ENCODE measurements around the gene DLGAP3. TPM values are rescaled to one million over a fixed set of nuclear protein-coding genes. Genes with fewer than 3 reads are reported as not detected.
"Not testable (repeated sequence)": the region's sequence is repeated elsewhere in the genome, so short reads cannot be mapped to it uniquely, and the experiment has no call there.

Gene DLGAP3
- total RNA-seq, 2 donors from 2014 or later: 0.14 to 7.1 TPM

GRCh38 chr1:34975338-34975737 lies 45.9 kb upstream of the DLGAP3 start:
- Histone ChIP-seq H3K27ac (no peak overlapping the region), H3K4me3 (no peak overlapping the region), H3K36me3 (no peaks in the 10 kb centered on the region), H3K27me3 (replicated peaks; ENCODE audit: insufficient read depth) (no peaks in the 10 kb centered on the region), H3K9me3 (no peaks in the 10 kb centered on the region), H3K4me1 (replicated peaks) (no peaks in the 10 kb centered on the region)
- no peak for DNase-seq (ENCODE audit: low spot score)
- TF ChIP-seq POLR2A (IDR thresholded peaks at IDR 0.05): no peak
- no peak for TF ChIP-seq CTCF (IDR thresholded peaks at IDR 0.05)
- TF ChIP-seq POLR2AphosphoS5 (IDR thresholded peaks at IDR 0.05): no peak
- WGBS: 90% methylated on average over 3 of the region's 3 CpGs
- intact Hi-C loops (cut with DNase I): no loop called here

DNA sequence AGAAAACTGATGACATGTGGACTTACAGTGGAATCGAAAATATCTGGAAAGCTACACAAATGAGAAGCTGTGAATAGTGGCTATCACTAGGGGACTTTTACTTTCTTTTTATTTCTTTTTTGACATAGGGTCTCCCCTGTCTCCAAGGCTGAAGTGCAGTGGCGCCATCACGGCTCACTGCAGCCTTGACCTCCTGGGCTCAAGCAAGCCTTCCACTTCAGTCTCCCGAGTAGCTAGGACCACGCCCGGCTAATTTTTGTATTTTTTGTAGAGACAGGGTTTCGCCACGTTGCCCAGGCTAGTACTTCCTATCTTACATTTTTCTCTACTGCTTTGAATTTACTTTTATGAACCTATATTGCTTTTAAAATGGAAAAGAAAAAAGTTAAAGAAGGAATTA lies 45.2 kb upstream of the DLGAP3 start:
- Histone ChIP-seq H3K27me3 (replicated peaks; ENCODE audit: insufficient read depth) (no peaks in the 10 kb centered on the region), H3K4me3 (no peak overlapping the region), H3K4me1 (replicated peaks) (no peaks in the 10 kb centered on the region), H3K27ac (no peak overlapping the region), H3K9me3 (no peaks in the 10 kb centered on the region), H3K36me3 (no peaks in the 10 kb centered on the region)
- 80% methylated on average over 8 of the region's 8 CpGs for WGBS
- DNase-seq (ENCODE audit: low spot score): no peak
- no peak for TF ChIP-seq CTCF (IDR thresholded peaks at IDR 0.05)
- no peak for TF ChIP-seq POLR2AphosphoS5 (IDR thresholded peaks at IDR 0.05)
- TF ChIP-seq POLR2A (IDR thresholded peaks at IDR 0.05): no peak
- intact Hi-C loops (cut with DNase I): no loop called here

- no peak for DNase-seq (ENCODE audit: low spot score)
- Histone ChIP-seq H3K27me3 (replicated peaks; ENCODE audit: insufficient read depth) (no peaks in the 10 kb centered on the region), H3K36me3 (no peaks in the 10 kb centered on the region), H3K27ac (no peak overlapping the region), H3K4me1 (replicated peaks) (no peaks in the 10 kb centered on the region), H3K9me3 (no peaks in the 10 kb centered on the region), H3K4me3 (no peak overlapping the region)
- no peak for TF ChIP-seq POLR2AphosphoS5 (IDR thresholded peaks at IDR 0.05)
- TF ChIP-seq POLR2A (IDR thresholded peaks at IDR 0.05): no peak
- no peak for TF ChIP-seq CTCF (IDR thresholded peaks at IDR 0.05)
- intact Hi-C loops (cut with DNase I): no loop called here
- WGBS: 90% methylated on average over 3 of the region's 3 CpGs
Measured at GRCh38 chr1:34973326-34973725, 43.9 kb upstream of the DLGAP3 start.

DNA sequence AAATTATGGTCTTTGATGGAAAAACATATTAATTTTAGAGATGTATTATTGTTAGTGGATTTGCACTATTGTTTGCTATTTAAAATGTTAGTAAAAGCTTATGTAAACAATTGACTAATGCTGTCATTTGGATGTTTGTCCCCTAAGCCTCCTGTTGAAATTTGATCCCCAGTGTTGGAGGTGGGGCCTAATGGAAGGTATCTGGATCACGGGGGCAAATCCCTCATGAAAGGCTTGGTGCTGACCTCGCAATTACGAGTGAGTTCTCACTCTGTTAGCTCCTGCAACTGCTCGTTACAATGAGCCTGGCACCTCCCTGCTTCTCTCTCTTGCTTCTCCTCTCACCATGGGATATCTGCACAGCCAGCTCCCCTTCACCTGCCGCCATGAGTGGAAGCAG lies 41.4 kb upstream of the DLGAP3 start:
- Histone ChIP-seq H3K36me3 (no peaks in the 10 kb centered on the region), H3K4me3 (no peak overlapping the region), H3K27me3 (replicated peaks; ENCODE audit: insufficient read depth) (no peaks in the 10 kb centered on the region), H3K9me3 (no peaks in the 10 kb centered on the region), H3K4me1 (replicated peaks) (no peaks in the 10 kb centered on the region), H3K27ac (no peak overlapping the region)
- intact Hi-C loops (cut with DNase I): no loop called here
- no peak for TF ChIP-seq POLR2A (IDR thresholded peaks at IDR 0.05)
- TF ChIP-seq CTCF (IDR thresholded peaks at IDR 0.05): no peak
- no peak for TF ChIP-seq POLR2AphosphoS5 (IDR thresholded peaks at IDR 0.05)
- no peak for DNase-seq (ENCODE audit: low spot score)
- 23% methylated on average over 5 of the region's 5 CpGs for WGBS

- Histone ChIP-seq H3K27me3 (replicated peaks; ENCODE audit: insufficient read depth) (no peaks in the 10 kb centered on the region), H3K36me3 (no peaks in the 10 kb centered on the region), H3K9me3 (no peaks in the 10 kb centered on the region), H3K4me3 (no peak overlapping the region), H3K27ac (no peak overlapping the region), H3K4me1 (replicated peaks) (no peaks in the 10 kb centered on the region)
- DNase-seq (ENCODE audit: low spot score): no peak
- intact Hi-C loops (cut with DNase I): no loop called here
- 83% methylated on average over 5 of the region's 5 CpGs for WGBS
- TF ChIP-seq POLR2A (IDR thresholded peaks at IDR 0.05): no peak
- TF ChIP-seq POLR2AphosphoS5 (IDR thresholded peaks at IDR 0.05): no peak
- no peak for TF ChIP-seq CTCF (IDR thresholded peaks at IDR 0.05)
Measured at GRCh38 chr1:34970220-34970735, 40.8 kb upstream of the DLGAP3 start.

GRCh38 chr1:34968297-34968696 lies 38.8 kb upstream of the DLGAP3 start:
- H3K4me1 ChIP-seq (replicated peaks); intact Hi-C loops (cut with DNase I): not testable (repeated sequence)
- 94% methylated on average over 3 of the region's 3 CpGs for WGBS

GRCh38 chr1:34967672-34968071 lies 38.2 kb upstream of the DLGAP3 start:
- H3K27me3 ChIP-seq (replicated peaks; ENCODE audit: insufficient read depth); H3K9me3 ChIP-seq; H3K4me3 ChIP-seq; H3K4me1 ChIP-seq (replicated peaks); H3K36me3 ChIP-seq; H3K27ac ChIP-seq; intact Hi-C loops (cut with DNase I); DNase-seq (ENCODE audit: low spot score): not testable (repeated sequence)
- WGBS: 100% methylated on average over 2 of the region's 36 CpGs

More at GRCh38 chr1:34968297-34968696, 38.8 kb upstream of the DLGAP3 start:
- not testable (repeated sequence) for H3K9me3 ChIP-seq; H3K4me3 ChIP-seq; H3K27ac ChIP-seq; H3K36me3 ChIP-seq; DNase-seq (ENCODE audit: low spot score); H3K27me3 ChIP-seq (replicated peaks; ENCODE audit: insufficient read depth)

Data from prostate gland (tissue), 2 donors.